HG02981 (cell line): ENCODE measurements around the gene RYR2.
"Not testable (repeated sequence)": the region's sequence is repeated elsewhere in the genome, so short reads cannot be mapped to it uniquely, and the experiment has no call there.

Experiments used
- ATAC-seq: cut with Tn5 transposase; IDR thresholded peaks from one replicate; pipeline ENCODE4 v1.9.1; 2021; ENCODE audit warnings: mild to moderate bottlenecking, moderate library complexity; ENCODE audit not compliant: unreplicated experiment

The RYR2 gene

DNA sequence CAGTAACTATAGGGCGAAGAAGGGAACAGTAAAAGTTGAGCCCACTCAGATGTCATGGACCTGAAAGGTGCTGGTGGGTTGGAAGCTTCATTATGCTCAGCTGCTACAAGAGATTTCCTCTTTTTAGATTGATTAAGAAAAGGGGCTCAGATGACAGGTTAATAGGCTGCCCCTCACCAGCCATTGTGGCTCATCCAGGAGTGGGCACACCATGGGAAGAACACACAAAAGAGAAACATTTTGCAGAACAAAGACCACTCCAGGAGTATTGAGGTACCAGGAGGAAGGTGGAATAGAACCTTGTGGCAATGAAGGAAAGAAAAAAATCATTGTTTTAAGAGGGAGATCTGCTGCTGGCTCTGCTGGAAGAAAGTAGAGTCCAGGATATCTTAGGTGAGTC is 205.5 kb downstream of the RYR2 start:
- no peak for ATAC-seq

- no peak for ATAC-seq
Observed at GRCh38 chr1:237249120-237249519, 207.1 kb downstream of the RYR2 start.

- ATAC-seq = no peak
Observed at GRCh38 chr1:237250055-237250454, 208.1 kb downstream of the RYR2 start.

- ATAC-seq = no peak
Observed at GRCh38 chr1:237255071-237255470, 213.1 kb downstream of the RYR2 start.

DNA sequence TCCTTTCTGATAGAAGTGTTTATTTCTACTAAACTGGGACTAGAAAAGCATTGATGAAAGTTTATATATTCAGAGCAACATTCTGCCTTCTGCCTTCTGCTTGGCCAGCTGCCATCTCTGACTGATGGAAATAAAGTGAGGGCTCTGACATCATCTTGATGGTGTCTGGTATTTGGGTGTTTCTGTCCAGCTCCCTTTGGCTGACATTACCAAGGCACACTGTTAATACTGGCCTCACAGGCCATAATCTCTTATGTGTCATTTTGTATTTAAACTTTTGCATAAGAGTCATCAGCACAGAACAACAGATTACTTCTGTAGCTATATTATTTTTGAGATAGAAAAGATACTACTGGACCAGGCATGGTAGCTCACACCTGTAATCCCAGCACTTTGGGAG is 216.9 kb downstream of the RYR2 start:
- no peak for ATAC-seq

GRCh38 chr1:237261198-237261597 is 219.2 kb downstream of the RYR2 start:
- ATAC-seq = no peak

GRCh38 chr1:237267743-237268142 is 225.8 kb downstream of the RYR2 start:
- ATAC-seq = no peak

DNA sequence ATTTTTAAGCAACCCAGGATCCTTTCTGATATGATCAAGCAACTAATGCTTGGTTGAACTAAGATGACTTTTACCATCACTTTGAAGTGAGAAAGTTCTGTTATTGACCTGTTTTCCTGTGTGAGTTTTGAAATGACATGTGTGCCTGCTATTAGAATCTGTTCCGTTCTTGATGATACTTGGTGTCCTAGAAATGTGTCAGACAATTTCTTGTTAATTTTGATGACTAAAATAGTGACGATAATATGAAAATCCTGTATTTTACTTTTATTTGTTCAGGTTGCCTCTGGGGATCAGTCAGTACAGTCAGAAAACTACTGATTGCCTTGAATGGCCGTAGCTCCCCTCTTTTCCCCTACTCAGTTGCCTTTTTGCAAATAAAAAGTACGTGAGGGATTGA is 228.0 kb downstream of the RYR2 start:
- no peak for ATAC-seq

DNA sequence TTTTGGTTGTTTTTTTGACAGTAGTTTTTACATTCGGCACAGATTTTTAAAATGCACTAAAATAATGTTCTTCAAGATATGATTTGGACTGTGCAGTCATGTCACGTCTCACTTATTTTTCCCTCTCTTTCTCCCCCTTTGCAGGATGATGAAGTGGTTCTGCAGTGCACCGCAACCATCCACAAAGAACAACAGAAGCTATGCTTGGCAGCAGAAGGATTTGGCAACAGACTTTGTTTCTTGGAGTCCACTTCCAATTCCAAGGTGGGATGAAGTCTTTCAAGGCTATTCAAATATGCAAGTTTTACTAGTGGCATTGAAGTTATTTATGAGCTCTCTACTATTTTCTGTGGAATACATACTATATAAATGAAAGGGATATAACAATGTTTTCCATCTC is 228.4 kb downstream of the RYR2 start:
- ATAC-seq = no peak

- not testable (repeated sequence) for ATAC-seq
Observed at GRCh38 chr1:237277994-237278393, 236.0 kb downstream of the RYR2 start.

DNA sequence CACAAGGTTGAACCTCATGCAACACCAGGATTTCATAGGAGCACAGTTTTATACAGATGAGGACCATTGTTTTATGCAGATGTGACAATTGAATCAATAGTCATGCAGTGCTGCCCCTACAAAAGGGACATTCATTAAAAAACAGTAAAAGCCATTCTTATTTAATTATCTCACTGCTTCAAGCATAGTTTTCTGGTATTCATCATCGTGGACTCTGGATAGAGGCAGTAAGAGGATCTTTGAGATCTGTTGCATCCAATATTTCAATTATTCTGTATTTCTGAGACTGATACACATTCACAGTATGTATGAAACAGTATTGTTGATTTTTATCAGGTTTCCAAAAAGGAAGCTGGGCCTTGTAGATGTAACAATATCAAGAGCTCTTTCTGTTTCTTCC is 237.6 kb downstream of the RYR2 start:
- no peak for ATAC-seq

GRCh38 chr1:237281481-237281880 is 239.5 kb downstream of the RYR2 start:
- ATAC-seq = no peak

DNA sequence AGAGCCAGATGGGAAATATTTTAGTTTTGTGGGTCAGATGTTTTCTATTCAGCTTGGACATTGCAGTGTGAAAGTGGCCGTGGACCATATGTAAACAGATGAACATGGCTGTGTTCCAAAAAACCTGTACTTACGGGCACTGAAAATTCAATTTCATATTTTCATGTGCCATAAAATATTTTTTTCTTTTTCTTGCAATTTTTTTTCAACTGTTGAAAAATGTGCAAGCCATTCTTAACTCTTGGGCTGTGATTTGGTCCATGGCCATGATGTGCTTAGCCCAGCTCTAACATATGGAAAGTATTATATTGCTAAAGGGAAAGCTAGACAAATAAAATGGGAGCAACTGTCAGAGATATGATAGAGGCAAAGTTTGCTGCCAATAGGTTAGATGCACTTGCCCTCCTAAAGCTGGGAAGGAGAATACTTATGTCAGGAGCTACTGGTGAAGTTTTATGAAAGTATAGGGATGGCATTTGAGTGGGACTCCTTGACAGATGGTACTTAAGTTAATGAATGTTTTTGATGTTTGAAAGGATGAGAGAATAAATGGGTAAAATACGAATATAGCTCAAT is 240.3 kb downstream of the RYR2 start:
- ATAC-seq = no peak

GRCh38 chr1:237287876-237288521 is 246.0 kb downstream of the RYR2 start:
- no peak for ATAC-seq

DNA sequence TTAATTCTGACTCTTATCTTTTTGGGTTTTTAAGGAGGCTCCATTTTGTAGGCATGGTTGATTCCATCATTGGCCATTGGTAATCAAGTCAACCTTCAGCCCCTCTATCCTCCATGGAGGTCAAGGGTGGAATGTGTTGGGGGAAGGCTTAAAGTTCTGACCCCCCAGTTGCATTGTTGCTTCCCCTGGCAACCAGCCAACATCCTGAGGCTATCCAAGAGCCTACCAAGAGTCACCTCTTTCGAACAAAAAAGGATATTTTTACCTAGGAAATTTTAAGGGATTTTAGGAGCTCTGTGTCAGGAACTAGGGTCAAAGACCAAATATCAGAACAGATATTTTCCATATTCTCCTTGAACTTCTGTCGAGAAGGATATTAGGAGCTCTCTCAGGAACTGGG is 251.8 kb downstream of the RYR2 start:
- no peak for ATAC-seq

DNA sequence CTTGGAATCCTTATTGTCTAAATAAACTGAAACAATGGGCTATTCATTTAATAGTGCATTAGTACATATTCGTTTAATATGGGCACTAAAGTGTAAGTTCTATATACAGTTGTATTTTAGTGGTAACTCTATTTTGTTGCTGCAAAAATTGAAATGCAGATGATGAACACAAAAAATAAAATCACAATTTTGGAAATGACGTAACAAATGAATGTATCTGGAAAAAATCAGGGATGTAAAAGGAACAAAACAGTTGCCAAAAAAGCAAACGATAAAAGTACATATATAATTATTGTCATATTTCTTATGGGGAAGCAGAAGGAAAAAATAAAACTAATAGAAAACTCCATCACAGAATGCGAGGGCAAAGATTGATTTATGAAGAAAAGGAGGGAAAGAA is 254.9 kb downstream of the RYR2 start:
- no peak for ATAC-seq

- no peak for ATAC-seq
Observed at GRCh38 chr1:237300642-237301041, 258.7 kb downstream of the RYR2 start.

GRCh38 chr1:237303929-237304328 is 261.9 kb downstream of the RYR2 start:
- ATAC-seq = no peak

DNA sequence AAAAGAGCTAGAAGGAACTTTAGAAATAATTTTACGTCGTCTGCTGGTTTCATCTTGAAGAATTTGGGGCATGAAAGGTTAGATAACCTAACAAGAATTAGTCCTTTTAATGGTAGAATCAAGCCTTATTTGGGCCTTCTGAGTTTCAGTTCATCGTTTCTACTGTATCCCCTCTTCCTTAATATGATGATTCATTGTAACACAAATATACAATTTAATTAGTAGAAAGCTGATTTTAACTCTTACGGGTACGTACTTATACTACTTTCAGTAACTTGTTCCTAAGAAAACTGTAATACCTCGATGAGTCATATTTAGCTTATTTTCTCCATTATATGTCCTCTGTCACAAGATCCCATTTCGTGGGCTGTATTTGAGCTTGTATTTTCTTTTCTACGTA is 264.7 kb downstream of the RYR2 start:
- ATAC-seq = no peak

DNA sequence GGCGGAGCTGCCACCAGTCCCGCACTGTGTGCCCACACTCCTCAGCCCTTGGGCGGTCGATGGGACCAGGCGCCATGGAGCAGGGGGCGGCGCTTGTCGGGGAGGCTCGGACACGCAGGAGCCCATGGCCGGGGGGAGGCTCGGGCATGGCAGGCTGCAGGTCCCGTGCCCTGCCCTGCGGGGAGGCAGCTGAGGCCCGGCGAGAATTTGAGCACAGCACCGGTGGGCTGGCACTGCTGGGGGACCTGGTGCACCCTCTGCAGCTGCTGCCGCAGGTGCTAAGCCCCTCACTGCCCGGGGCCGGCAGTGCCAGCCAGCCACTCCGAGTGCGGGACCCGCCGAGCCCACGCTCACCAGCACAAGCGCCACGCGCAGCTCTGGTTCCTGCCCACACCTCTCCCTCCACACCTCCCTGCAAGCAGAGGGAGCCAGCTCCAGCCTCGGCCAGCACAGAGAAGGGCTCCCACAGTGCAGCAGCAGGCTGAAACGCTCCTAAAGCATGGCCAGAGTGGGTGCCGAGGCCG is 267.7 kb downstream of the RYR2 start:
- no peak for ATAC-seq

- no peak for ATAC-seq
Observed at GRCh38 chr1:237316352-237316751, 274.4 kb downstream of the RYR2 start.

GRCh38 chr1:237318748-237319147 is 276.8 kb downstream of the RYR2 start:
- ATAC-seq = no peak

DNA sequence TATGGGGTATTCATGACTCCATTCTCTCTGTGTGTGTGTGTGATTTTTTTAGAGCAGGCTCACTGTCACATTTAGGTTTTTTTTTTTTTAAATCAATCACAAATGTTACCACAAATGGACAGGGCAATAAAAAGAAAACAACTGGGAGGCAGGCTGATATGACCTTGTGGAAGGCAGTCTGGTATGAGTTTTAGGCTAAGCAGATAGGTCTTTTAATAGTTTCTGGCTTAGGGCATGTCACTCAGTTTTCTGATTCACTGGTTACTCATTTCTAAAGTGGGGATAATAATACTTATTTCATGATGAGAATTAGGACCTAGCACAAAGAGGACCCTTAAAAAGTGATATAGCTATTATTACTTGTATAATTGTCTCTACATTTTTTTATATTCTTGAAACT is 278.9 kb downstream of the RYR2 start:
- no peak for ATAC-seq
